Measurements from ENCODE around the gene NBEA.
"Not testable (repeated sequence)": the region's sequence is repeated elsewhere in the genome, so short reads cannot be mapped to it uniquely, and the experiment has no call there.

NBEA gene

GRCh38 chr13:34941835-34942731 is at the start of gene NBEA:
Gene NBEA (plus strand): TSS chr13:34942270. CDS start chr13:34942821, 551 bp downstream.
- peak; percentile 63 to 64 for DNase-seq (ENCODE audit: low read depth in 2 of 2)

GRCh38 chr13:34894756-34895155 is 47.3 kb upstream of the NBEA start:
- DNase-seq (ENCODE audit: low read depth in 2 of 2): no peak

GRCh38 chr13:34897220-34897619 is 44.9 kb upstream of the NBEA start:
- no peak for DNase-seq (ENCODE audit: low read depth in 2 of 2)

GRCh38 chr13:34899888-34900287 is 42.2 kb upstream of the NBEA start:
- no peak for DNase-seq (ENCODE audit: low read depth in 2 of 2)

GRCh38 chr13:34900288-34900739 is 41.8 kb upstream of the NBEA start:
- no peak for DNase-seq (ENCODE audit: low read depth in 2 of 2)

GRCh38 chr13:34901572-34901971 is 40.5 kb upstream of the NBEA start:
- DNase-seq (ENCODE audit: low read depth in 2 of 2): no peak

- DNase-seq (ENCODE audit: low read depth in 2 of 2): no peak
Measured at GRCh38 chr13:34911159-34911558, 30.9 kb upstream of the NBEA start.

GRCh38 chr13:34913040-34913439 is 29.0 kb upstream of the NBEA start:
- DNase-seq (ENCODE audit: low read depth in 2 of 2): no peak

GRCh38 chr13:34914416-34914815 is 27.7 kb upstream of the NBEA start:
- DNase-seq (ENCODE audit: low read depth in 2 of 2): no peak

GRCh38 chr13:34926508-34926907 is 15.6 kb upstream of the NBEA start:
- DNase-seq (ENCODE audit: low read depth in 2 of 2): no peak

GRCh38 chr13:34928676-34929075 is 13.4 kb upstream of the NBEA start:
- DNase-seq (ENCODE audit: low read depth in 2 of 2): not testable (repeated sequence)

GRCh38 chr13:34931572-34931971 is 10.5 kb upstream of the NBEA start:
- no peak for DNase-seq (ENCODE audit: low read depth in 2 of 2)

GRCh38 chr13:34933349-34933748 is 8.7 kb upstream of the NBEA start:
- no peak for DNase-seq (ENCODE audit: low read depth in 2 of 2)

- DNase-seq (ENCODE audit: low read depth in 2 of 2): no peak
Measured at GRCh38 chr13:34933786-34934185, 8.3 kb upstream of the NBEA start.

- no peak for DNase-seq (ENCODE audit: low read depth in 2 of 2)
Measured at GRCh38 chr13:34935841-34936240, 6.2 kb upstream of the NBEA start.

- DNase-seq (ENCODE audit: low read depth in 2 of 2): no peak
Measured at GRCh38 chr13:34939771-34940170, 2.3 kb upstream of the NBEA start.

- DNase-seq (ENCODE audit: low read depth in 2 of 2): no peak
Measured at GRCh38 chr13:34941436-34941834, 635 bp upstream of the NBEA start.

- DNase-seq (ENCODE audit: low read depth in 2 of 2): no peak
Measured at GRCh38 chr13:34942732-34943435, 814 bp downstream of the NBEA start.

- no peak for DNase-seq (ENCODE audit: low read depth in 2 of 2)
Measured at GRCh38 chr13:34943436-34944273, 1.6 kb downstream of the NBEA start.

GRCh38 chr13:34944274-34944634 is 2.2 kb downstream of the NBEA start:
- no peak for DNase-seq (ENCODE audit: low read depth in 2 of 2)

- DNase-seq (ENCODE audit: low read depth in 2 of 2): no peak
Measured at GRCh38 chr13:34944751-34945150, 2.7 kb downstream of the NBEA start.

- DNase-seq (ENCODE audit: low read depth in 2 of 2): no peak
Measured at GRCh38 chr13:34951528-34951927, 9.5 kb downstream of the NBEA start.
